ENCODE data around the gene MICAL2. TPM values are rescaled to one million over a fixed set of nuclear protein-coding genes. Genes with fewer than 3 reads are reported as not detected.

MICAL2 gene
- total RNA-seq, 1 donor from 2014 or later: 10.0 TPM

- Mint-ChIP-seq H3K27me3 (no peaks in the 10 kb centered on the region), H3K4me3 (ENCODE audit: low read depth) (no peak overlapping the region), H3K9me3 (ENCODE audit: low read depth) (no peaks in the 10 kb centered on the region), H3K4me1 (ENCODE audit: low read depth) (no peaks in the 10 kb centered on the region), H3K36me3 (ENCODE audit: insufficient read depth) (no peaks in the 10 kb centered on the region), H3K27ac (no peak overlapping the region)
- TF ChIP-seq, protein P1, sequence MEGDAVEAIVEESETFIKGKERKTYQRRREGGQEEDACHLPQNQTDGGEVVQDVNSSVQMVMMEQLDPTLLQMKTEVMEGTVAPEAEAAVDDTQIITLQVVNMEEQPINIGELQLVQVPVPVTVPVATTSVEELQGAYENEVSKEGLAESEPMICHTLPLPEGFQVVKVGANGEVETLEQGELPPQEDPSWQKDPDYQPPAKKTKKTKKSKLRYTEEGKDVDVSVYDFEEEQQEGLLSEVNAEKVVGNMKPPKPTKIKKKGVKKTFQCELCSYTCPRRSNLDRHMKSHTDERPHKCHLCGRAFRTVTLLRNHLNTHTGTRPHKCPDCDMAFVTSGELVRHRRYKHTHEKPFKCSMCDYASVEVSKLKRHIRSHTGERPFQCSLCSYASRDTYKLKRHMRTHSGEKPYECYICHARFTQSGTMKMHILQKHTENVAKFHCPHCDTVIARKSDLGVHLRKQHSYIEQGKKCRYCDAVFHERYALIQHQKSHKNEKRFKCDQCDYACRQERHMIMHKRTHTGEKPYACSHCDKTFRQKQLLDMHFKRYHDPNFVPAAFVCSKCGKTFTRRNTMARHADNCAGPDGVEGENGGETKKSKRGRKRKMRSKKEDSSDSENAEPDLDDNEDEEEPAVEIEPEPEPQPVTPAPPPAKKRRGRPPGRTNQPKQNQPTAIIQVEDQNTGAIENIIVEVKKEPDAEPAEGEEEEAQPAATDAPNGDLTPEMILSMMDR (IDR thresholded peaks at IDR 0.05; ENCODE audit: unreplicated experiment): no peak
- no peak for DNase-seq (ENCODE audit: low spot score, unreplicated experiment)
Measured at GRCh38 chr11:12306830-12307229, 196.4 kb downstream of the MICAL2 start.

DNA sequence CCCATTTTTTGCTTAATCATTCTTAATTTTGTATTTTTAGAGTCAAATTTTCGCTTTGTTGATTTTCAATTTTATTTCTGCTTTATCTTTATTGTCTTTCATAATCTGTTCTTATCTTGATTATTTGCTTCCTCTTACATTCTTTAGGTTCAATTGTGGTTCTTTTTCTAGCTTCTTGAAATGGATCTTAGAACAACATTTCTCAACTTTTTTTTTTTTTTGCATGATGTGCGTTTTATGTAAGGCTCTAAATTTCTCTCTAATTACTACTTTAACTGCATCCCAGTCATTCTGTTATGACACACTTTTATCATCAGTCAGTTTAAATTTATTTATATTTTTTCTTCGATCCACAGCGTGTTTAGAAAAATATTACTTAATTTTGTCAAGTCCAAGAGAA lies 201.7 kb downstream of the MICAL2 start:
- TF ChIP-seq, protein P1 (IDR thresholded peaks at IDR 0.05; ENCODE audit: unreplicated experiment): no peak
- DNase-seq (ENCODE audit: low spot score, unreplicated experiment): no peak
- no peaks in the 10 kb centered on the region for H3K4me1 Mint-ChIP-seq (ENCODE audit: low read depth)
- peaks cover 2% of the 10 kb centered on the region for H3K36me3 Mint-ChIP-seq (ENCODE audit: insufficient read depth)
- H3K27me3 Mint-ChIP-seq: no peaks in the 10 kb centered on the region
- peaks cover 13% of the 10 kb centered on the region for H3K9me3 Mint-ChIP-seq (ENCODE audit: low read depth)
- H3K4me3 Mint-ChIP-seq (ENCODE audit: low read depth): no peak overlapping the region
- H3K27ac Mint-ChIP-seq: no peak overlapping the region

Small RNA genes lying within 50 kb of the gene (microRNA-seq; reads per million reads assigned to microRNA genes)
- gene MIR6124 (ENCODE audit: borderline number of aligned reads, unreplicated experiment): not detected

Other genes starting within 250 kb of the MICAL2 start
- 66.3 and 75.2 TPM in 2 replicates for gene DKK3, start 102.0 kb upstream of the MICAL2 start, total RNA-seq